Measurements from ENCODE around the gene CTSZ. TPM values are rescaled to one million over a fixed set of nuclear protein-coding genes. Genes with fewer than 3 reads are reported as not detected.

Gene CTSZ
- total and polyA plus RNA-seq, 2 of the 4 experiments (the other 2 are of a cell fraction), result 46.1 to 88.5 TPM

DNA sequence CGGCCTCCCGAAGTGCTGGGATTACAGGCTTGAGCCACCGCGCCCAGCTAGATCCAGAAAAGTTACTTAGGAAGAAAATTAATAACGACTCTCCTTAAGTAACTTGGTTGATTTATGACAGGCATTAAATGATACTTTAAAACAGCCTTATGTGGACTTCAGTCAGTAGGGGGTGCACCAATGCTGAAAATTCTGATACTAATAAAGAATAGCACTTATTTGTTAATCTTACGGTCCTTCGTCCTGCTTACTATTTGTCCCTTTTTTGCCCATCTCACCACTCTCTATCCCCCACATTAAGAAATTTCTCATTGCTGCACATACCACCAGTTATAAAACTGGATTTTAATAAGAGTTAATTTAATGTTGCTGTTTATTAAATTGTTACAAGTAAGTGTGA lies 48.2 kb upstream of the CTSZ start:
- Histone ChIP-seq H3K18ac (ENCODE audit: low read depth, low read length) (no peak overlapping the region), H3K4me1 (ENCODE audit: control insufficient read depth, insufficient read depth, low read length) (no peaks in the 10 kb centered on the region), H3K27me3 (ENCODE audit: control insufficient read depth, insufficient read depth, low read length) (peaks cover 19% of the 10 kb centered on the region), H3K79me1 (ENCODE audit: low read depth in 1 of 2, low read length in 2 of 2) (no peaks in the 10 kb centered on the region), H3K56ac (ENCODE audit: extremely low read depth, insufficient read depth, low read length) (no peak overlapping the region), H3K27ac (ENCODE audit: insufficient read depth, low read length) (no peak overlapping the region), H2AK5ac (ENCODE audit: low read depth, low read length) (no peak overlapping the region), H3K23ac (ENCODE audit: low read depth, low read length) (no peak overlapping the region), H3K4me2 (ENCODE audit: low read depth, low read length) (no peak overlapping the region), H3K4ac (ENCODE audit: low read depth, low read length) (no peak overlapping the region), H3K4me3 (ENCODE audit: insufficient read depth, low read depth, low read length) (no peak overlapping the region), H2AFZ (replicated peaks; ENCODE audit: low read length, poor library complexity) (no peak overlapping the region), H3K14ac (replicated peaks; ENCODE audit: low read depth, low read length) (no peak overlapping the region), H2BK5ac (ENCODE audit: low read depth, low read length, poor library complexity, severe bottlenecking) (no peak overlapping the region), H4K20me1 (ENCODE audit: insufficient read depth, low read length) (no peaks in the 10 kb centered on the region), H4K5ac (ENCODE audit: low read depth, low read length) (no peak overlapping the region), H2BK15ac (ENCODE audit: low read depth, low read length) (no peak overlapping the region), H2BK120ac (ENCODE audit: low read depth, low read length) (no peak overlapping the region), H2BK20ac (ENCODE audit: low read depth, low read length) (no peak overlapping the region), H4K91ac (ENCODE audit: insufficient read depth, low read depth, low read length) (no peak overlapping the region), H2AK9ac (replicated peaks; ENCODE audit: low read depth, low read length, poor library complexity) (no peak overlapping the region), H4K8ac (ENCODE audit: low read depth in 2 of 2, low read length in 2 of 2) (no peak overlapping the region), H3K9ac (ENCODE audit: low read depth, low read length) (no peak overlapping the region), H3K36me3 (ENCODE audit: control insufficient read depth, insufficient read depth, low read length) (no peaks in the 10 kb centered on the region), H3K9me3 (ENCODE audit: control insufficient read depth, insufficient read depth, low read length) (no peaks in the 10 kb centered on the region), H3K9me1 (ENCODE audit: insufficient read depth, low read length) (no peaks in the 10 kb centered on the region)
- BruUV-seq (replicated peaks), result no TSS peak
- peak; percentile 60 for ATAC-seq (ENCODE audit: low read depth)
- ChIA-PET POLR2A (ENCODE audit: unreplicated experiment) (no interaction called here), CTCF (no interaction called here)
- intact Hi-C loops (cut with micrococcal nuclease), result loop anchor here (1.0 to 5.0 kb wide), 2 partner anchors 167 to 442 kb away; no protein-coding TSS in a partner anchor
- DNase-seq, result peak; percentile 37
- WGBS, 2 experiments (ENCODE audit: extremely low coverage in 2 of 2, insufficient read length in 1 of 2), result no CpG with 5 or more reads among the region's 7 CpGs
- dilution Hi-C loops (cut with HindIII; ENCODE audit: low sequenced_read_pairs, unreplicated experiment), result no loop called here
- in situ Hi-C loops (cut with MboI; ENCODE audit: low sequenced_read_pairs), result no loop called here
- TF ChIP-seq RCOR1 (IDR thresholded peaks at IDR 0.05; ENCODE audit: insufficient replicate concordance, low read length) (no peak), BHLHE40 (IDR thresholded peaks at IDR 0.05; ENCODE audit: low read depth, low read length) (no peak), SMC3 (IDR thresholded peaks at IDR 0.05; ENCODE audit: low read depth, low read length) (peak; percentile 59), NFE2L2 (IDR thresholded peaks at IDR 0.05; ENCODE audit: low read depth, low read length) (no peak), RAD21 (IDR thresholded peaks at IDR 0.05; ENCODE audit: low read length) (peak; percentile 54), POLR2A (IDR thresholded peaks at IDR 0.05; ENCODE audit: low read depth, low read length) (no peak), MAFK (IDR thresholded peaks at IDR 0.05; ENCODE audit: low read depth, low read length) (no peak)
- TF ChIP-seq, protein P1, sequence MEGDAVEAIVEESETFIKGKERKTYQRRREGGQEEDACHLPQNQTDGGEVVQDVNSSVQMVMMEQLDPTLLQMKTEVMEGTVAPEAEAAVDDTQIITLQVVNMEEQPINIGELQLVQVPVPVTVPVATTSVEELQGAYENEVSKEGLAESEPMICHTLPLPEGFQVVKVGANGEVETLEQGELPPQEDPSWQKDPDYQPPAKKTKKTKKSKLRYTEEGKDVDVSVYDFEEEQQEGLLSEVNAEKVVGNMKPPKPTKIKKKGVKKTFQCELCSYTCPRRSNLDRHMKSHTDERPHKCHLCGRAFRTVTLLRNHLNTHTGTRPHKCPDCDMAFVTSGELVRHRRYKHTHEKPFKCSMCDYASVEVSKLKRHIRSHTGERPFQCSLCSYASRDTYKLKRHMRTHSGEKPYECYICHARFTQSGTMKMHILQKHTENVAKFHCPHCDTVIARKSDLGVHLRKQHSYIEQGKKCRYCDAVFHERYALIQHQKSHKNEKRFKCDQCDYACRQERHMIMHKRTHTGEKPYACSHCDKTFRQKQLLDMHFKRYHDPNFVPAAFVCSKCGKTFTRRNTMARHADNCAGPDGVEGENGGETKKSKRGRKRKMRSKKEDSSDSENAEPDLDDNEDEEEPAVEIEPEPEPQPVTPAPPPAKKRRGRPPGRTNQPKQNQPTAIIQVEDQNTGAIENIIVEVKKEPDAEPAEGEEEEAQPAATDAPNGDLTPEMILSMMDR (conservative IDR thresholded peaks at IDR 0.05; ENCODE audit: low read depth, low read length), result peak; percentile 52

Data from IMR-90 (cell line).